AG10803 (cell line): Measurements from ENCODE around the gene PPP1R9A.

ENCODE experiments used
- DNase-seq: peaks from one replicate; pipeline ENCODE4 v3.0.0; 2010; ENCODE audit warnings: low read depth
- H3K4me3 ChIP-seq: 2 replicates; pipeline ENCODE4 v1.5.1; 2011; ENCODE audit warnings: mild to moderate bottlenecking, low read length, control low read depth
- CTCF ChIP-seq: conservative IDR thresholded peaks from 2 replicates; pipeline ENCODE4 v1.5.1; 2011; ENCODE audit warnings: mild to moderate bottlenecking, low read length, control low read depth, inconsistent platforms

PPP1R9A gene

GRCh38 chr7:95027234-95027872 is 120.0 kb downstream of the PPP1R9A start:
- no peak overlapping the region for H3K4me3 ChIP-seq
- DNase-seq: no peak
- no peak for TF ChIP-seq CTCF

- TF ChIP-seq CTCF: no peak
- no peak for DNase-seq
These were observed 121.3 kb downstream of the PPP1R9A start for GRCh38 chr7:95028683-95029082.

GRCh38 chr7:95035295-95035694 is 127.9 kb downstream of the PPP1R9A start:
- H3K4me3 ChIP-seq: no peak overlapping the region
- no peak for DNase-seq
- TF ChIP-seq CTCF: no peak

More at GRCh38 chr7:95028683-95029082, 121.3 kb downstream of the PPP1R9A start:
- H3K4me3 ChIP-seq: no peak overlapping the region

GRCh38 chr7:95041031-95041430 is 133.6 kb downstream of the PPP1R9A start:
- TF ChIP-seq CTCF: no peak

GRCh38 chr7:95045236-95045923 is 138.0 kb downstream of the PPP1R9A start:
- TF ChIP-seq CTCF: peak; percentile 48
- H3K4me3 ChIP-seq: no peak overlapping the region
- peak; percentile 27 for DNase-seq

More at GRCh38 chr7:95041031-95041430, 133.6 kb downstream of the PPP1R9A start:
- DNase-seq: no peak
- no peak overlapping the region for H3K4me3 ChIP-seq

- no peak for DNase-seq
- TF ChIP-seq CTCF: no peak
These were observed 139.3 kb downstream of the PPP1R9A start for GRCh38 chr7:95046494-95047240.

More at GRCh38 chr7:95046494-95047240, 139.3 kb downstream of the PPP1R9A start:
- H3K4me3 ChIP-seq: no peak overlapping the region
